ENCODE measurements around the gene SLIT3.

DNA sequence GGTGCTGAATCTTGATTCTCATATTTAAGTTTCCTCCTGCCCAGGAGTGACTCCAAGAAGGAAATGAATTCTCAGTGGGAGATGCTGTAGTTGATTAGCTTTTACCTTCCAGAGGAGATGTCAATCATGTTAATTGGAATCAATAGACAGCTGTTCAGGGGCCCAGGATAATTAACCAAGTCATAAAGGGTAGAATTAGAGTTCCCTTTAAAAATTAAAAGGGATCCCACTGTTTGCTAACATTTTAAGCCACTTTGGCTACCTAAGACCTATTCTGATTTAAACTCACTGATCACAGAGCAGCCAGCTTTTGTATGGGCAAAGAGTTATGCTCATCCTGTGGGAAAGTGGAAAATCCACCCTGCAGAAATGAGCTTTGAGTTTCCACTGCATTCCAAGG lies 249.6 kb downstream of the SLIT3 start:
- TF ChIP-seq, protein P1, sequence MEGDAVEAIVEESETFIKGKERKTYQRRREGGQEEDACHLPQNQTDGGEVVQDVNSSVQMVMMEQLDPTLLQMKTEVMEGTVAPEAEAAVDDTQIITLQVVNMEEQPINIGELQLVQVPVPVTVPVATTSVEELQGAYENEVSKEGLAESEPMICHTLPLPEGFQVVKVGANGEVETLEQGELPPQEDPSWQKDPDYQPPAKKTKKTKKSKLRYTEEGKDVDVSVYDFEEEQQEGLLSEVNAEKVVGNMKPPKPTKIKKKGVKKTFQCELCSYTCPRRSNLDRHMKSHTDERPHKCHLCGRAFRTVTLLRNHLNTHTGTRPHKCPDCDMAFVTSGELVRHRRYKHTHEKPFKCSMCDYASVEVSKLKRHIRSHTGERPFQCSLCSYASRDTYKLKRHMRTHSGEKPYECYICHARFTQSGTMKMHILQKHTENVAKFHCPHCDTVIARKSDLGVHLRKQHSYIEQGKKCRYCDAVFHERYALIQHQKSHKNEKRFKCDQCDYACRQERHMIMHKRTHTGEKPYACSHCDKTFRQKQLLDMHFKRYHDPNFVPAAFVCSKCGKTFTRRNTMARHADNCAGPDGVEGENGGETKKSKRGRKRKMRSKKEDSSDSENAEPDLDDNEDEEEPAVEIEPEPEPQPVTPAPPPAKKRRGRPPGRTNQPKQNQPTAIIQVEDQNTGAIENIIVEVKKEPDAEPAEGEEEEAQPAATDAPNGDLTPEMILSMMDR (IDR thresholded peaks at IDR 0.05; ENCODE audit: low read depth, low read length), result no peak
- TF ChIP-seq EZH2phosphoT487 (IDR thresholded peaks at IDR 0.05; ENCODE audit: low read depth), result no peak
